Measurements from ENCODE around the gene PEX19. TPM values are rescaled to one million over a fixed set of nuclear protein-coding genes. Genes with fewer than 3 reads are reported as not detected.

The PEX19 gene
- total and polyA plus RNA-seq, 3 experiments from 2014 or later: 47.7 to 57.5 (median 56.1) TPM

- Histone ChIP-seq H3K4me3 (ENCODE audit: low read length) (no peak overlapping the region), H3K36me3 (ENCODE audit: insufficient read depth, low read length) (peaks cover 45% of the 10 kb centered on the region), H3K9me3 (ENCODE audit: low read length) (no peaks in the 10 kb centered on the region), H3K4me1 (ENCODE audit: insufficient read depth, low read length) (no peaks in the 10 kb centered on the region), H3K27ac (ENCODE audit: low read depth, low read length) (no peak overlapping the region), H3K27me3 (ENCODE audit: insufficient read depth, low read length, poor library complexity, severe bottlenecking) (no peaks in the 10 kb centered on the region)
- H3K4me1 Mint-ChIP-seq: peaks cover 0 to 6% (median 0%) of the 10 kb centered on the region in 3 donors
- H3K27ac Mint-ChIP-seq: no peak overlapping the region
- CTCF ChIA-PET: interaction anchor here (1.3 to 5.0 kb wide), 2 partner anchors 14 to 76 kb away, joined by 3 to 25 read pairs; no protein-coding TSS in a partner anchor
- H3K9me3 Mint-ChIP-seq: no peaks in the 10 kb centered on the region
- H3K4me3 Mint-ChIP-seq: no peak overlapping the region
- DNase-seq: no peak
- POLR2A ChIA-PET: no interaction called here
- peaks cover 3 to 65% (median 13%) of the 10 kb centered on the region in 3 donors for H3K36me3 Mint-ChIP-seq
- H3K27me3 Mint-ChIP-seq: no peaks in the 10 kb centered on the region
Observed at GRCh38 chr1:160277330-160277729, 7.6 kb downstream of the PEX19 start.

- Histone ChIP-seq H3K4me1 (ENCODE audit: insufficient read depth, low read length) (no peaks in the 10 kb centered on the region), H3K4me3 (ENCODE audit: low read length) (no peak overlapping the region), H3K27me3 (ENCODE audit: insufficient read depth, low read length, poor library complexity, severe bottlenecking) (no peaks in the 10 kb centered on the region), H3K36me3 (ENCODE audit: insufficient read depth, low read length) (no peaks in the 10 kb centered on the region), H3K9me3 (ENCODE audit: low read length) (no peaks in the 10 kb centered on the region), H3K27ac (ENCODE audit: low read depth, low read length) (no peak overlapping the region)
- DNase-seq: no peak
- no peaks in the 10 kb centered on the region for H3K9me3 Mint-ChIP-seq
- no peak overlapping the region for H3K4me3 Mint-ChIP-seq
- no peak overlapping the region for H3K27ac Mint-ChIP-seq
- no peaks in the 10 kb centered on the region for H3K27me3 Mint-ChIP-seq
- ChIA-PET CTCF (interaction anchor here (2.4 kb wide), 1 partner anchor 21 kb away, joined by 8 read pairs; no protein-coding TSS in a partner anchor), POLR2A (no interaction called here)
- H3K4me1 Mint-ChIP-seq: no peaks in the 10 kb centered on the region
- peaks cover 0 to 3% (median 0%) of the 10 kb centered on the region in 3 donors for H3K36me3 Mint-ChIP-seq
Observed at GRCh38 chr1:160271025-160271424, 13.9 kb downstream of the PEX19 start.

GRCh38 chr1:160267284-160267991, 17.5 kb downstream of the PEX19 start:
- Mint-ChIP-seq H3K27me3 (no peaks in the 10 kb centered on the region), H3K9me3 (no peaks in the 10 kb centered on the region), H3K4me3 (peak overlapping the region in 1 of 7 donors; percentile 74), H3K36me3 (peaks cover 0 to 7% (median 0%) of the 10 kb centered on the region in 3 donors), H3K27ac (peak overlapping the region in 1 of 8 donors; percentile 47), H3K4me1 (peaks cover 9 to 13% (median 9%) of the 10 kb centered on the region in 3 donors)
- no peaks in the 10 kb centered on the region for H3K36me3 ChIP-seq (ENCODE audit: insufficient read depth, low read length)
- DNase-seq: no peak
- H3K27me3 ChIP-seq (ENCODE audit: insufficient read depth, low read length, poor library complexity, severe bottlenecking): no peaks in the 10 kb centered on the region
- ChIA-PET CTCF (interaction anchor here (0.5 to 0.7 kb wide), 2 partner anchors 10 to 108 kb away, joined by 3 read pairs; no protein-coding TSS in a partner anchor), POLR2A (no interaction called here)
- H3K4me3 ChIP-seq (ENCODE audit: low read length): no peak overlapping the region
- peaks cover 12% of the 10 kb centered on the region for H3K4me1 ChIP-seq (ENCODE audit: insufficient read depth, low read length)
- no peaks in the 10 kb centered on the region for H3K9me3 ChIP-seq (ENCODE audit: low read length)
- no peak overlapping the region for H3K27ac ChIP-seq (ENCODE audit: low read depth, low read length)

- peaks cover 28% of the 10 kb centered on the region for H3K4me1 ChIP-seq (ENCODE audit: insufficient read depth, low read length)
Observed at GRCh38 chr1:160264795-160265307, 20.1 kb downstream of the PEX19 start.

GRCh38 chr1:160261893-160262794, 22.8 kb downstream of the PEX19 start, which contains the start of gene DCAF8:
DCAF8 (minus strand) TSS chr1:160262549; CDS start chr1:160244008, 18,541 bp downstream.
- Histone ChIP-seq H3K4me1 (ENCODE audit: insufficient read depth, low read length) (peaks cover 33% of the 10 kb centered on the region), H3K9me3 (ENCODE audit: low read length) (no peaks in the 10 kb centered on the region), H3K27ac (ENCODE audit: low read depth, low read length) (peak within 1 kb of the TSS; percentile 92), H3K4me3 (ENCODE audit: low read length) (peak within 1 kb of the TSS; percentile 83), H3K36me3 (ENCODE audit: insufficient read depth, low read length) (no peaks in the 10 kb centered on the region), H3K27me3 (ENCODE audit: insufficient read depth, low read length, poor library complexity, severe bottlenecking) (no peaks in the 10 kb centered on the region)
- H3K4me1 Mint-ChIP-seq: peaks cover 36 to 56% (median 50%) of the 10 kb centered on the region in 3 donors
- H3K36me3 Mint-ChIP-seq: peaks cover 3 to 30% (median 5%) of the 10 kb centered on the region in 3 donors
- no peaks in the 10 kb centered on the region for H3K9me3 Mint-ChIP-seq
- peak within 1 kb of the TSS; percentile 96 to 100 (median 98) for H3K27ac Mint-ChIP-seq
- peaks cover 0 to 6% of the 10 kb centered on the region in 2 donors for H3K27me3 Mint-ChIP-seq
- POLR2A ChIA-PET: interaction anchor here (0.7 to 2.2 kb wide), 10 partner anchors 10 to 856 kb away, joined by 3 to 35 read pairs (median 4); partner anchors contain the start of genes IGSF8, NIT1, PEA15 and PEX19
- H3K4me3 Mint-ChIP-seq: peak within 1 kb of the TSS; percentile 90 to 100 (median 97)
- CTCF ChIA-PET: interaction anchor here (0.8 to 6.4 kb wide), 6 partner anchors 10 to 176 kb away, joined by 3 to 35 read pairs (median 6); partner anchors contain the start of gene PEX19
- DNase-seq: peak; percentile 95 to 99 (median 96)

More at GRCh38 chr1:160264795-160265307, 20.1 kb downstream of the PEX19 start:
- no peaks in the 10 kb centered on the region for H3K27me3 ChIP-seq (ENCODE audit: insufficient read depth, low read length, poor library complexity, severe bottlenecking)
- no peak overlapping the region for H3K27ac ChIP-seq (ENCODE audit: low read depth, low read length)
- ChIA-PET CTCF (interaction anchor here (1.3 to 6.4 kb wide), 6 partner anchors 13 to 164 kb away, joined by 3 to 35 read pairs (median 6); partner anchors contain the start of gene PEX19), POLR2A (interaction anchor here (1.2 to 1.6 kb wide), 2 partner anchors 11 to 19 kb away, joined by 3 to 4 read pairs; no protein-coding TSS in a partner anchor)
- no peaks in the 10 kb centered on the region for H3K36me3 ChIP-seq (ENCODE audit: insufficient read depth, low read length)
- Mint-ChIP-seq H3K36me3 (peaks cover 0 to 22% (median 0%) of the 10 kb centered on the region in 3 donors), H3K4me1 (peaks cover 26 to 32% (median 29%) of the 10 kb centered on the region in 3 donors), H3K27me3 (peaks cover 0 to 6% of the 10 kb centered on the region in 2 donors), H3K27ac (no peak overlapping the region), H3K4me3 (no peak overlapping the region), H3K9me3 (no peaks in the 10 kb centered on the region)
- no peaks in the 10 kb centered on the region for H3K9me3 ChIP-seq (ENCODE audit: low read length)
- no peak overlapping the region for H3K4me3 ChIP-seq (ENCODE audit: low read length)
- no peak for DNase-seq

GRCh38 chr1:160261556-160261892, 23.4 kb downstream of the PEX19 start:
- H3K9me3 ChIP-seq (ENCODE audit: low read length): no peaks in the 10 kb centered on the region
- DNase-seq: peak; percentile 52 to 87 (median 79)
- Mint-ChIP-seq H3K36me3 (peaks cover 3 to 33% (median 5%) of the 10 kb centered on the region in 3 donors), H3K9me3 (no peaks in the 10 kb centered on the region), H3K4me3 (peak overlapping the region; percentile 90 to 100 (median 97)), H3K27me3 (peaks cover 0 to 6% of the 10 kb centered on the region in 2 donors), H3K4me1 (peaks cover 37 to 62% (median 53%) of the 10 kb centered on the region in 3 donors), H3K27ac (peak overlapping the region; percentile 96 to 100 (median 98))
- ChIA-PET POLR2A (interaction anchor here (1.0 to 2.0 kb wide), 6 partner anchors 9 to 94 kb away, joined by 3 to 35 read pairs (median 5); partner anchors contain the start of gene PEX19), CTCF (interaction anchor here (0.7 to 6.4 kb wide), 6 partner anchors 10 to 160 kb away, joined by 3 to 35 read pairs (median 4); partner anchors contain the start of gene PEX19)
- no peaks in the 10 kb centered on the region for H3K36me3 ChIP-seq (ENCODE audit: insufficient read depth, low read length)
- H3K27ac ChIP-seq (ENCODE audit: low read depth, low read length): peak overlapping the region; percentile 92
- H3K4me3 ChIP-seq (ENCODE audit: low read length): peak overlapping the region; percentile 83
- peaks cover 39% of the 10 kb centered on the region for H3K4me1 ChIP-seq (ENCODE audit: insufficient read depth, low read length)
- no peaks in the 10 kb centered on the region for H3K27me3 ChIP-seq (ENCODE audit: insufficient read depth, low read length, poor library complexity, severe bottlenecking)

Data from CD8-positive, alpha-beta memory T cell (primary cell).